Measurements from ENCODE around the gene ANKS1B. TPM values are rescaled to one million over a fixed set of nuclear protein-coding genes. Genes with fewer than 3 reads are reported as not detected.

The ANKS1B gene
- total and polyA plus RNA-seq, 5 donors = 0.43 to 7.4 (median 3.3) TPM

GRCh38 chr12:98721204-98721702 is 1263.5 kb downstream of the ANKS1B start:
- no peak overlapping the region for H3K4me3 ChIP-seq (ENCODE audit: low read length)
- no peak overlapping the region for H3K27ac ChIP-seq (ENCODE audit: low read length)
- H3K27me3 ChIP-seq (ENCODE audit: control insufficient read depth, insufficient read depth) = no peaks in the 10 kb centered on the region
- H3K4me1 ChIP-seq (ENCODE audit: control insufficient read depth, insufficient read depth, low read length) = no peaks in the 10 kb centered on the region
- no peak for ATAC-seq
- 85% methylated on average over 2 of the region's 2 CpGs for WGBS
- intact Hi-C loops (cut with DNase I) = no loop called here
- no peak for DNase-seq
- H3K9me3 ChIP-seq (ENCODE audit: control insufficient read depth, low read length) = no peaks in the 10 kb centered on the region

- DNase-seq (no peak), ATAC-seq (no peak)
- no peak overlapping the region for H3K27ac ChIP-seq (ENCODE audit: low read length)
- H3K27me3 ChIP-seq (ENCODE audit: control insufficient read depth, insufficient read depth) = no peaks in the 10 kb centered on the region
- no peaks in the 10 kb centered on the region for H3K4me1 ChIP-seq (ENCODE audit: control insufficient read depth, insufficient read depth, low read length)
- WGBS = 96% methylated on average over 6 of the region's 6 CpGs
- H3K4me3 ChIP-seq (ENCODE audit: low read length) = no peak overlapping the region
- intact Hi-C loops (cut with DNase I) = no loop called here
- no peaks in the 10 kb centered on the region for H3K9me3 ChIP-seq (ENCODE audit: control insufficient read depth, low read length)
Observed at GRCh38 chr12:98719515-98720504, 1264.9 kb downstream of the ANKS1B start.

GRCh38 chr12:98714426-98714825 is 1270.3 kb downstream of the ANKS1B start:
- H3K9me3 ChIP-seq (ENCODE audit: control insufficient read depth, low read length) = no peaks in the 10 kb centered on the region
- H3K4me1 ChIP-seq (ENCODE audit: control insufficient read depth, insufficient read depth, low read length) = no peaks in the 10 kb centered on the region
- ATAC-seq (no peak), DNase-seq (no peak)
- no peak overlapping the region for H3K27ac ChIP-seq (ENCODE audit: low read length)
- no peaks in the 10 kb centered on the region for H3K27me3 ChIP-seq (ENCODE audit: control insufficient read depth, insufficient read depth)
- intact Hi-C loops (cut with DNase I) = no loop called here
- no peak overlapping the region for H3K4me3 ChIP-seq (ENCODE audit: low read length)
- WGBS = 82% methylated on average over 4 of the region's 4 CpGs

GRCh38 chr12:98709022-98709421 is 1275.7 kb downstream of the ANKS1B start:
- Histone ChIP-seq H3K27me3 (ENCODE audit: control insufficient read depth, insufficient read depth) (no peaks in the 10 kb centered on the region), H3K27ac (ENCODE audit: low read length) (no peak overlapping the region), H3K4me1 (ENCODE audit: control insufficient read depth, insufficient read depth, low read length) (no peaks in the 10 kb centered on the region), H3K4me3 (ENCODE audit: low read length) (no peak overlapping the region), H3K9me3 (ENCODE audit: control insufficient read depth, low read length) (no peaks in the 10 kb centered on the region)
- intact Hi-C loops (cut with DNase I) = no loop called here
- ATAC-seq (no peak), DNase-seq (no peak)
- 61% methylated on average over 1 of the region's 1 CpG for WGBS

GRCh38 chr12:98701166-98701565 is 1283.6 kb downstream of the ANKS1B start:
- Histone ChIP-seq H3K4me3 (ENCODE audit: low read length) (no peak overlapping the region), H3K27ac (ENCODE audit: low read length) (no peak overlapping the region), H3K4me1 (ENCODE audit: control insufficient read depth, insufficient read depth, low read length) (no peaks in the 10 kb centered on the region), H3K27me3 (ENCODE audit: control insufficient read depth, insufficient read depth) (no peaks in the 10 kb centered on the region), H3K9me3 (ENCODE audit: control insufficient read depth, low read length) (no peaks in the 10 kb centered on the region)
- intact Hi-C loops (cut with DNase I) = no loop called here
- ATAC-seq (no peak), DNase-seq (no peak)
- WGBS = 45% methylated on average over 1 of the region's 1 CpG

GRCh38 chr12:98699586-98699985 is 1285.2 kb downstream of the ANKS1B start:
- ATAC-seq = peak; percentile 91 to 95
- no peak for DNase-seq
- H3K4me1 ChIP-seq (ENCODE audit: control insufficient read depth, insufficient read depth, low read length) = no peaks in the 10 kb centered on the region
- WGBS = 17% methylated on average over 3 of the region's 3 CpGs
- H3K27me3 ChIP-seq (ENCODE audit: control insufficient read depth, insufficient read depth) = no peaks in the 10 kb centered on the region
- no peak overlapping the region for H3K27ac ChIP-seq (ENCODE audit: low read length)
- intact Hi-C loops (cut with DNase I) = loop anchor here in 3 of 4 donors (5.0 kb wide), 1 partner anchor 298 kb away; no protein-coding TSS in a partner anchor
- H3K9me3 ChIP-seq (ENCODE audit: control insufficient read depth, low read length) = no peaks in the 10 kb centered on the region
- no peak overlapping the region for H3K4me3 ChIP-seq (ENCODE audit: low read length)

GRCh38 chr12:98698603-98699463 is 1285.9 kb downstream of the ANKS1B start:
- ATAC-seq = peak; percentile 89 to 94
- H3K9me3 ChIP-seq (ENCODE audit: control insufficient read depth, low read length) = no peaks in the 10 kb centered on the region
- WGBS = 28% methylated on average over 6 of the region's 6 CpGs
- DNase-seq = peak; percentile 43 to 84 (median 53)
- no peak overlapping the region for H3K4me3 ChIP-seq (ENCODE audit: low read length)
- H3K4me1 ChIP-seq (ENCODE audit: control insufficient read depth, insufficient read depth, low read length) = no peaks in the 10 kb centered on the region
- no peak overlapping the region for H3K27ac ChIP-seq (ENCODE audit: low read length)
- intact Hi-C loops (cut with DNase I) = loop anchor here in 3 of 4 donors (5.0 kb wide), 1 partner anchor 298 kb away; no protein-coding TSS in a partner anchor
- no peaks in the 10 kb centered on the region for H3K27me3 ChIP-seq (ENCODE audit: control insufficient read depth, insufficient read depth)

- WGBS = 91% methylated on average over 2 of the region's 2 CpGs
- no peak overlapping the region for H3K4me3 ChIP-seq (ENCODE audit: low read length)
- DNase-seq (no peak), ATAC-seq (no peak)
- intact Hi-C loops (cut with DNase I) = loop anchor here in 3 of 4 donors (5.0 kb wide), 1 partner anchor 300 kb away; no protein-coding TSS in a partner anchor
- no peaks in the 10 kb centered on the region for H3K4me1 ChIP-seq (ENCODE audit: control insufficient read depth, insufficient read depth, low read length)
- H3K9me3 ChIP-seq (ENCODE audit: control insufficient read depth, low read length) = no peaks in the 10 kb centered on the region
- no peak overlapping the region for H3K27ac ChIP-seq (ENCODE audit: low read length)
- H3K27me3 ChIP-seq (ENCODE audit: control insufficient read depth, insufficient read depth) = no peaks in the 10 kb centered on the region
Observed at GRCh38 chr12:98697209-98697608, 1287.5 kb downstream of the ANKS1B start.

GRCh38 chr12:98696036-98696646 is 1288.6 kb downstream of the ANKS1B start:
- no peaks in the 10 kb centered on the region for H3K4me1 ChIP-seq (ENCODE audit: control insufficient read depth, insufficient read depth, low read length)
- H3K9me3 ChIP-seq (ENCODE audit: control insufficient read depth, low read length) = no peaks in the 10 kb centered on the region
- no peak overlapping the region for H3K4me3 ChIP-seq (ENCODE audit: low read length)
- ATAC-seq = no peak
- 87% methylated on average over 8 of the region's 8 CpGs for WGBS
- intact Hi-C loops (cut with DNase I) = loop anchor here in 3 of 4 donors (5.0 kb wide), 1 partner anchor 301 kb away; no protein-coding TSS in a partner anchor
- H3K27me3 ChIP-seq (ENCODE audit: control insufficient read depth, insufficient read depth) = no peaks in the 10 kb centered on the region
- no peak overlapping the region for H3K27ac ChIP-seq (ENCODE audit: low read length)
- DNase-seq = no peak

- DNase-seq (no peak), ATAC-seq (no peak)
- intact Hi-C loops (cut with DNase I) = no loop called here
- Histone ChIP-seq H3K27me3 (ENCODE audit: control insufficient read depth, insufficient read depth) (no peaks in the 10 kb centered on the region), H3K27ac (ENCODE audit: low read length) (no peak overlapping the region), H3K4me1 (ENCODE audit: control insufficient read depth, insufficient read depth, low read length) (no peaks in the 10 kb centered on the region), H3K9me3 (ENCODE audit: control insufficient read depth, low read length) (no peaks in the 10 kb centered on the region), H3K4me3 (ENCODE audit: low read length) (no peak overlapping the region)
Observed at GRCh38 chr12:98691351-98691750, 1293.4 kb downstream of the ANKS1B start.

All from right cardiac atrium (tissue), 5 donors.